HK-2 (cell line): ENCODE results near the gene BARHL1.
A peak's percentile ranks its signal among the peaks of the same experiment; 100 is the strongest.
"Not testable (repeated sequence)": the region's sequence is repeated elsewhere in the genome, so short reads cannot be mapped to it uniquely, and the experiment has no call there.

Experiments used
- DNase-seq: peaks from one replicate; pipeline ENCODE4 v3.0.0-alpha.2; 2018; ENCODE audit not compliant: unreplicated experiment

BARHL1 gene

DNA sequence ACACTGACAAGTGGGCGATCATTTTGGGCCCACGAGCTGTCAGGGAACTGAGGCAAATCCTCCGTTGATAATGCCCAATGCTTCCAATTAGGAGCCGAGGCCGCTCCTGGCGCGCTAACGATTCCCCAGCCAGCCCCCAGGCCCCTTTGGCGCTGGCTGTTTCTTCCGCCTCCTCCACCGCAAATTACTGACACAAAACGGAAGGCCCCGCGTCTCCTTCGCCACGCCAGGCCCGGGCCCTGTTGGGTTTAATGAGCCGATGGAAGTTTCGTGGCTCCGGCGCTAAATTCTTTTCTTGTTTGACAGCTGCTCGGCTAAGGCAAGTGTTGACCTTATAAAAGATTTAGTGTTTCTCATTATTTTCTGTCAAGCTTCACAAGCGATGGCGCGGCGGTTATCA, 25.7 kb upstream of the BARHL1 start:
- no peak for DNase-seq

DNA sequence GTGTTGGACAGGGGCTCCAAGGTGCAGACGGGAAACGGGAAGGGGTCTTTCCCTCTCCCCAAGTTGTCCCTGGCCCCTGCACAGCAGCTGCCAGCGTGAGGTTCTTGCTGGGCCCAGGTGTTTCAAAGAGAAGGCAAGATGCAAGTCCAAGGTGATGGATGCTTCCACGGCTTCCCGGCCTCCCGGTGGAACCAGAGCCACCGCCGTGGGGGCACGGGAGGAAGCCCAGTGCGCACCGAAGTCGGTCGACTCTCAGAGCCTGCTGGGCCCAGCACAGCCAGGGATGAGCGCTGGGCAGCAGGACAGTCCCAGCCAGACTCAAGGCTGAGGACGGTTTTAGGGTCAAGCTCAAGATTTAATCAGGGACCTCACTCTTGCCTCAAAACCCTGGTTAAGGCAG, 25.2 kb upstream of the BARHL1 start:
- DNase-seq, result no peak

DNA sequence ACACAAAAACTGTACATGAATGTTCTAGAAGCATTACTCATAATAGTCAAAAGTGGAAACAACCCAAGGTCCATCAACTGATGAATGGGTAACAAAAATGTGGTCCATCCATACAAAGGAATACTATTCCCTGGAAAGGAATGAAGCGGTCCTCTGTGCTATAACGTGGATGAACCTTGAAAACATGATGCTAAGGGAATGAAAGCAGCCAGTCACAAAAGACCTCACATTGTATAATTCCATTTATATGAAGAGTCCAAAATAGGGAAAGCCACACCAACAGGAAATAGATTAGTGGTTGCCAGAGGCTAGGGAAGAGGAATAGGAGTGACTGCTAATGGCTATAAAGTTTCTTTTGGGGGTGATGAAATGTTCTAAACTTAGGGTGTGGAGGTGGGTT, 22.7 kb upstream of the BARHL1 start:
- DNase-seq, result no peak

DNA sequence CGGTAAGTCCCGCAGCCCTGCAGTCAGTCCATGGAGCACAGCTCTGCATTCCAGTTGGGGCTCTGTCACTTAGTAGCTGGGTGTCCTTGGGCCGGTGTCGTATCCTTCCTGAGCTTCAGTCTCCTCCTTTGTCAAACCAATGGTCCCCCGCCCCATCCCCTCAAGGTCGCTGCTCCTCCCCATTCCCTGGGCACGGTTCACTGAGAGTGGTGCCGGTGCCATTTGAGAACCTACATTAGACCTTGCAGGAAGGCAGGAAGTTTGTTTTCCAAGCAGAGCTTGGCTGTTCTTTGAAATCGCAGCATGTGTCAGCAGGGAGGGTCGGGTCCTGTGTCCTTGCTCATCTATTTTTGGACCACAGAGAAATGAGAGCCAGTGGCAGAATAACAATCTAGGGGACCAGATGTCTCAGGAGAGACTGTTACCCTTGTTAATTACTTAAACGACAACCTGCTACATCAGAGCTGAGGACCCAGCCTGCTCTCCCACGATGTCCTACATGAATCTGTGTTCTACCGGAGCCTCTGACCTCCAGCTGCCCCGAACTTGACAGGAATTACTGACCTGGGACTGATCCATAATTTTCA, 21.7 kb upstream of the BARHL1 start:
- no peak for DNase-seq

DNA sequence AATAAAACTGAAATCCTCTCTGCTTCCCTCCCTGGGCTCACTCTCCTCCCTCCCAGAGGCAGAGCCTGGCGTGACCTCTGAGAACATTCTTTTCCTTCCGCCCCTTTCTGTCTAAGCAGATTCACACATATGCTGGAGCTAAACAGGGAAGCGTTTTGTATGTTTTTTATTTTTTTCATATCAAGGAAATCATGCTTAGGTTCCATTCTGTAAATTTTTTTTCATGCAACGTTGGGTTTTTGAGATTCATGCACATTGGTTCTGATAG, 20.2 kb upstream of the BARHL1 start:
- no peak for DNase-seq

DNA sequence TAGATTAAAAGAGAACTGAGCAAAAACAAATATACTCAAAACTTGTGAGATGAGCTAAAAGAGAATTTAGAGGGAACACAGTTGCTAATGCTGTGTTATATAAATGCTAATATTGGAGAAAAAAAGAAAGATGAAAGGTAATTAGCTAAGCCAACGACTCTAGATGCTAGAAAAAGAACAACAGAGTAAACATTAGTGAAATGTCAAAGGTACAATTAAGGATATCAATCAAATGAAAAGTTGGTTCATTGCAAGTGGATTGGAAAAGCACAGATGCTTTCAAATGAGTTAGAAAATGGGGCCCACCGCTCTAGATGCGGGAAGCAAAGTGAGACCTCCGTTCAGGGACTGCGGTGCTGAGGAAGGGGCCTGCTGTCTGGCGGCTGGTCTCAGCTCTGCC, 17.9 kb upstream of the BARHL1 start:
- DNase-seq, result no peak

DNA sequence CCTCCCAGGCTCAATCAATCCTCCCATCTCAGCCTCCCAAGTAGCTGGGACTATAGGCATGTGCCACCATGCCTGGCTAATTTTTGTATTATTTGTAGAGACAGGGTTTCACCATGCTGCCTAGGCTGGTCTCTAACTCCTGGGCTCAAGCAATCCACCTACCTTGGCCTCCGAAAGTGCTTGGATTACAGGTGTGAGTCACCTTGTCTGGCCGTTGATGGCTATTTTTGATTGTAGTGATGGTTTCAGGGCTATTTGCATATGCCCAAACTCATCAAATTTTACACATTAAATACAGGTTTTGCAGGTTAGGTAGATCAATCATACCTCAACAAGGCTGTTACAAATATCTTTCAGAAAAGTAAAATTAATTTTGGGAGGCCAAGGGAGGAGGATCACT, 13.6 kb upstream of the BARHL1 start:
- DNase-seq, result not testable (repeated sequence)

DNA sequence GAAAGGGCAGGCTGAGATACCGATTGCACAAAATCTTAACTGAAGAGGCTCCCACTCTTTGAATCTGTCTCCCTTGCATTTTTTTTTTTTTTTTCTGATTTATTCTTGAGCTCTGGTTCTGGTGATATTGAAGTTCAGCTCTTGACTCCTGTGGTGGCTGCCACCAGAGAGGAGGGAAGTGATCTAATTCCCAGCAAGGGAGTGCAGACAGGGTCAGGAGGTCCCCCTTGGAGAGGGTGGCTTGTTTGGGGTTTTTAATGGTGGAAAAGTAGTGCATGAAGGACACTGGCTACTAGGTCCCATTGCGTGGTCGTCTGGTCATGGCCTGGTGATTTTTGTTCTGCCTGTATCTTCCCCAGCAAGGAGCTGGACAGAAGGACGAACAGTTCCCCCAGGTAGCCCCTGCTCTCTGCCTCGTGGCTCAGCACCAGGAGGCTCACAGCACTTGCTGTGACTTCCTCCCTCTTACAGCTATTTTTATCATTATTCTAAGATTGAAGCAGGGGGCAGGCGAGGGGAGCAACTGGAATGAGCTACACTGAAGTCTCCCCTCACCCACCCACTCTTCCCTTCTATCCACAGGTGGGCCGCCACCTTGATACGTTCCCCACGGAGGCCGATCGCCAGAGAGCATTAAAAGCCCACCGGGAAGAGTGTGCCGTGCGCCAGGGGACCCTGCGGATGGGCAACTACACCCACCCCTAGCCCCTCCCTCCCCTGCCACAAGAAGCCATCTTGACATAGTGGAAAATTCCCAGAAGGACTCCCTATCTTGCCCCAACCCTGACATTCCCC, 10.4 kb upstream of the BARHL1 start:
- DNase-seq, result no peak

DNA sequence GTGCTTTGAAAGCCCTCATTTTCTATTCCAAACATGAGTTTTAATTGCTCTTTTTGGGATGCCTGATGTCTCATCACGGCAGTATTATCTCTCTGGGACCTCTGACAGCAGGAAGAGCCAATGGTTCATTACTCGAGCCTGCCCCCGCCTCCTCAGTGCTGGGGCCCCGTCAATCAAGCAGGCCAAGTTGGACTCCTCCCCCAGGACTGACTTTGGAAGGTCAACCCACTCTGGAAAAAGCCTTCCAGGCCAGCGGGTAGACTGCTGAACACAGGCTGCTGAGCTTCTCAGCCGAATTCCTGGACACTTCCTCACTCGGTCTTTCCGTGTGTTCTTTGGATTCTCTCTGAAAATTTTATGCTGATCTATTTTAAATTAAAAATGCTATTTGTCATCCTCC, 9.5 kb upstream of the BARHL1 start:
- DNase-seq, result no peak

DNA sequence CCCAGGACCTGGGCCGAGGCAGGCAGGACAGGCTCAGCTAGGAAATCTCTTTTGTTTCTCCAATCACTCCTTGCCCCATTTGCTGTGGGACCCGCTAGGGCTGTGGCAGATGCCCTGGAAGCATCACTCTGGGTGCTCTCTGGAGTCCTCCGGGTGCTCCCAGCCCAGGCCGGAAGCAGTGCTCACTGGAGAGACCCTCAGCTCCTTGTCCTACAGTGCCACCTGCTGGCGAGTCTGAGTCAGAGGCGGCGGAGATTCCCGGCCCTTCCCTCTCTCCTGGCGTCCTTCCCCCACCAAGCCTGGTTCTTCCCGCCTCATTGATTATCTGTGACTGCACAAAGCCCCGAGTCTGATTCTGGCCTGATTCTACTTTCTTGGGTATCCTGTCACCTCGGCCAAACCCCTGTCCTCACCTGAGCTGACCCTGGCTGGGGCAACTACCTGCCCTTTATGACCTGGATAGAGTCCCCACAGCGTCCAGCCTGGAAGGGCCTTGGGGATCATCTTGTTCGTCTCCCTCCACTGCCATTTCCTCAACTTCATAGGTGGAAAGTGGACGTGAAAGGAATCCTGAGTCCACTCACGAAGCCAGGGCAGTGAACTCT, 7.3 kb upstream of the BARHL1 start:
- peak; percentile 82 for DNase-seq

DNA sequence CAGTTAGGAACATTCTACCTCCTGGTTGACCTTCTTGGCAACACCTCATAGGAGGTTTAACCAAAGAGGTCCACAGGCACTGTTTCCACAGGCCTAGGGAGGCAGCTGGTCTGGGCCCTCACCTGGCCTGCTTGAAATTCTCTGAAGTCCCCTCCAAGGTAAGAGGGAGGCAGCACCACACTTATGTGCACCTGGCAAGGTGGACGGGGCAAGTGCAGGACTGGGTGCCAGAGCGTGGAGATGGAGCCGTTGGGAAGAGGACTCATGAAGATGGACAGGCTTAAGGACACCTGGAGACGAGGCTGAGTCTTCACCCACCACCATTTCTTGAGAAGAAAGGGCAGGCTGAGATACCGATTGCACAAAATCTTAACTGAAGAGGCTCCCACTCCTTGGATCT, 6.6 kb upstream of the BARHL1 start:
- no peak for DNase-seq

DNA sequence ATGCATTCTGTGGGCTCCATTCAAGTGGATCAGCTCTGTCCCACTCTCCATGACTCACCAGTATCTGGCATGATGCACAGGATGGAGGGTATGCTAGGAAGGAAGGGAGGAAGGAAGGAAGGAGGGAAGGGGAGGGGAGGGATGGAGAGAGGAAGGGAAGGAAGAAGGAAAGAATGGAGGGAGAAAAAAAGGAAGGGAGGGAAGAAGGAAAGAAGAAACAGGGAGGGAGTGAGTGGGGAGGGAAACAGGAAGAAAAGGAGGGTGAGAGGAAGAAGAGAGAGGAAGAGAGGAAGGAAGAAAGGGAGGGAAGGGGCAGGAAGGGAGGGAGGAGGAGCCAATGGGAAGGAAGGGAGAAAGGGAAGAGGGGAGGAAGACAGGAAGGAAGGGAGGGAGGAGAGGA, 5.3 kb upstream of the BARHL1 start:
- DNase-seq, result no peak

DNA sequence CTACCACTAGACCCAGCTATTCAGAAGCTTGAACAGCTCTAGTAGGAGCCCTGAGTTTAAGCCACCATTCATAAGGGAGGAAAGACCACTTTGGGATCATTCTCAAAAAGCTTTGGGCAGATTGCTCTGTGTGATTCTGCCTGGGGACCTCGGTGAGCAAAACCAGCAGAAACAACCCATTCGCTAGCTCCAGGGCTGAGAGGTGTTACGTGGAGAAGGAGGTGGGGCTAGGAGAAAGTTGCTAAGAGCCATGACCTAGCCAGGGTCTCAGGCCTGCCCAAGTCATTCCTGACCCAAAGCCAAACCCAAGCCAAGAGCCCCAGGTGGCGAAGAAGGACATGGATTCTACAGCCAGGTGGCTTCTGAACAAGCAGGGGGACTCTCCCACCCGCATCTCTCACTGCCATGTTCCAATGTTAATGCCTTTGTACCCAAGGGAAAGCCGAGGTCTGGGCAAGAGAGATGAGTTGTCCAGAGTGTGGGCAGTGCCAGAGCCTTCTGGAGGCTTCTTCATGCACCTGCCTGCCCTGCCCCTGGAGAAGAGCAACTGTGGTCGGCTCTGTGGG, 4.0 kb upstream of the BARHL1 start:
- no peak for DNase-seq

DNA sequence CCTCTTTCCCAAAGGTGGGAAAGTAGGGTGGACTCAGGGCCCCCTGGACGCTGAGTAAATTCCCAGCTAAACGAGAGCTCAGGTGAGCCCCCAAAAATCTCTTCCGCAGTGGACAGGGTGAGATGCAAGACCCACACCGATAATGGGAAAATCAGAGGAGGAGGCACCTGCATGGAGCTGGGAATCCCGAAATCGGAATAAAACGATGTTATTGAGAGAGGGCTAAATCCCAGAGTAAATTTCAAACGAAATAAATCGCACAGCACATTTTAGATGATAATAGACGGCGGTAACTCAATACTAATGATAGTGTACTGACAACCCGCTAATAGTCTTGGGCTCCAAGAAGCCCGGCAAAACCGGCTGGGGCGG, 3.0 kb upstream of the BARHL1 start:
- no peak for DNase-seq

DNA sequence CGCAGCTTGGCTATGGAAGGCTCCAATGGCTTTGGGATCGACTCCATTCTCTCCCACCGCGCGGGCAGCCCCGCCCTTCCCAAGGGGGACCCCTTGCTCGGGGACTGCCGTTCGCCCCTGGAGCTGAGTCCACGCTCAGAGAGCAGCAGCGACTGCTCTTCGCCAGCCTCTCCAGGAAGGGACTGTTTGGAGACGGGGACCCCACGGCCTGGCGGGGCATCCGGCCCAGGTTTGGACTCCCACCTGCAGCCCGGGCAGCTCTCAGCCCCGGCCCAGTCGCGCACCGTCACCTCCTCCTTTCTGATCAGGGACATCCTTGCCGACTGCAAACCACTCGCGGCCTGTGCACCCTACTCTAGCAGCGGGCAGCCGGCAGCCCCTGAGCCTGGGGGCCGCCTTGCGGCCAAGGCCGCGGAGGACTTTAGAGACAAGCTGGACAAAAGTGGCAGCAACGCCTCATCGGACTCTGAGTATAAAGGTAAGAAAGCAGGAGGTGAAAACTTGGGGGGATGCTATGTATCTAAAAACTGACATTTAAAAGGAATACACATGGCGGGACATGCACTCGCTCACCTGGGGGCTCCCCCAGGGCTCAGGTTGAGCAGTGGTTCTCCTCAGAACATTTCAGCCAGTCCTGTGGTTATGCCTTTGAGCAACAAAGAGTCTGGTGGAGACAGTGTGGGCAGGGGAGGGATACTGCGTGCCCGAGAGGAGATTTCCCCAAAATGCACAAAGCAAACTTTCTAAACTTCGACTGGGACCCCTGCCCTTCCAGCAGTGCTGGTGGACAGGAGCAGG, 579 bp downstream of the BARHL1 start:
- DNase-seq, result no peak

DNA sequence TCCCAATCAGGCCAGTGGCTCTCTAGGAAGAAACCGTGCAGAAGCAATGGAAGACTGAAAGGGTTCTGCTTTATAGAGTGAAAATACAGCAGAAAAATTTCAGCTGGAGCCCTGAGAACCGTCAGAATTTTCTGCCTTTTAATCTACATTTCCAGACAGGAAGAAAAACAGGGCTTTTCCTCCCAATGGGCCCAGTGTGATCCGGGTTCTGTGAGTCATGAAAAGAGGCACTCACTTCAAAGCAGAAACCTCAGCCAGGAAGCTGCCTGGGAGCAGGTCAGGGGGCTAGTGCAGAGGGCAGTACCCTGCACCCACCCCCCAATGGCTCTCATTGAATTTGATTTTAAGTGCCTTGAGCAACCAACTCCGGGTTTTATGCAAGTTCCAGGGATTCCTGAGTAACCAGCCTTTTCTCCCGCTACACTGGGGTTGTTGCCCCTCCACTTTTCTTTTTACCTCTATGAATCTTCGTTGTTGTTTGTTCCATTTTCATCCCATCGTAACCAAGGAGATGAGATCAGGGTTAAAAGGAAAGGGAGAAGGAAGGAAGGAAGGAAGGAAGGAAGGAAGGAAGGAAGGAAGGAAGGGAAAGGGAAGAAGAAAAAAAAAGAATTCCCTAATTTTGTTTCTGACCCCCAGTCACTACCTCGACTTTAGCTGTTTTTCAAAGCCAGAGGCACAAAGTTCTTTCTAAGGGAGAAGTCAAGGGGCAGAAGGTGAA, 1.3 kb downstream of the BARHL1 start:
- no peak for DNase-seq

DNA sequence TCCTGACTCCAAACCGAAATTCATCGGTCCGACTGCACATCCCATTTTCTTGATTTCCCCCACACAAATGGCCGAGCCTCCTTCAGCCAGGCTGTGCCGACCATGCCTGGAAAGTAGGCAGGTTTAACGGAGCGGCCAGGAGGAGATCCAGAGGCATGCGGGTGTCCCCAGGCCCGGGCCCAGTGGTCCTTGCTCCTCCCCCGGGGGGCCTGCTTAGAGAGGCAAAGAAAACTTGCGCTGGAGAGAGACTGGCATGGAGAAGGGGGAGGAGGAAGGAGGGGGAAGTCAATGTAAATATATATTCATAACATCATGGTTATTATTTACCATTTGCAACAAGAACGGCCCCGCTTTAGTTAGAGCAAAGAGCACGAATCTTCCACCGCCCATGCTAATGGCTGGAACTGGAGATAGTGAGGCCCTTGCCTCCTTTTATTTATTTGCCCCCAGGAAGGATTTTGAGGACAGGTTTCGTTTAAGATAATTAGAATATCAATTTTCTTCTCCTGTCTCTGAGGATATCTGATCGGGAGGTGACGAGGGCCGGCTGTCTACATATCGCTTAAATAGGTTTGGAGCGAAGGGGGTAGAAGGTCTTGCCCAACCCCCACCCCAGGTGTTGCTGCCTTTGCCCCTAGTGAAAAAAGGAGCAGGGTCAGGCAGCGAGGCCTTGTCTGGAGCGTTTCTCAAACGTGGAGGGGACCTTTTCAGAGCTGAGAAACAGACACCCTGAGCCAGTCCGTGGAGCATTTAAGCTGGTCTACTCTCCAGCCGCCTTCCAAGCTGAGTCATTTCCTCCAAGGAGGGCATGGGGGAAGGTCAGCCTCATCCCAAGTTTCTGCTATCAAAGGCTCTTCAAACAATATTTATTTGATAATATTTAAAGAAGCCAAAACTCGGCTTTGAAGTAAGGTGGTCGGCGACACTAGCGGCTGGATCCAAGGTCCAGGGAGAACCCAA, 2.5 kb downstream of the BARHL1 start:
- peak; percentile 44 for DNase-seq

DNA sequence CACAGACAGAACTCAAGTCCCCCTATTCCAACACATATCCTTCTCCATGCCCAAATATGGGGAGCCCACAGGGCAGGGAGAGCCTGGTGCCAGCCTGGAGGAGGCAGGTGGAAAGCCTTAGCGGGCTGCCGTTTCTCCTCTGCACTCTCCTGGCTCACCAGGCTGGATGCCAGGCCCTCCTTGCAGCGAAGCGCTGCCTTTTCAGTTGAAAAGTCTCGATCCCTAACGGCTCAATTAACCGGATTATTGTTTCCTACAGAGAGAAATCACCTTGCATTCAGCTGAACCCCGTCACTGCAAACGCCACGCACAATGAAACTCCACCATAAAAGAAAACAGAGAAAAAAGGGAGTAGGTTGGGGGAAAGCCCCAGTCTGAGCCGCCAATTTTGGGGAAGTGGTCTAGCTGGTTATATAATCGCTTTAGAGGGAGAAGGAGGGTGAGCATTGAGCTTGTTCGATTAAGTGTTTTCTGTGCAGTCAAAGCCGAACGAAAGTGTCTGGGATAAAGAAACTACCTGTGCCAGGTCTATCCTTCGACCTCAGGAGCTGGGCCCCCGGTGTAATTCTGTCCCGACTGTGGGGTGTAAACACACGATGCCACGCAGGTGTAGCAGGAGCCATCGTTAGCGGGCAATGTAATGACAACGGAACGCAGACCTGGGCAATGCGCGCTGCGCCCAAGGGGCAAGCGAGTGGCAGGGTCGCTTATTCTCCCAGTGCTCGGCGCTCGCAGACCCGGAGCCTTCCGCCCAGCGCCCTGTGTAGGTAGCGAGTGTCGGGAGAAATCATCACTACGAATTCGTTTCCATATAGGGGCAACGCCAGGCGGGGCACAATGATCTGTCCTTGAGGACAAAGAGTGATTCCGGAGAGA, 3.8 kb downstream of the BARHL1 start:
- DNase-seq, result no peak

DNA sequence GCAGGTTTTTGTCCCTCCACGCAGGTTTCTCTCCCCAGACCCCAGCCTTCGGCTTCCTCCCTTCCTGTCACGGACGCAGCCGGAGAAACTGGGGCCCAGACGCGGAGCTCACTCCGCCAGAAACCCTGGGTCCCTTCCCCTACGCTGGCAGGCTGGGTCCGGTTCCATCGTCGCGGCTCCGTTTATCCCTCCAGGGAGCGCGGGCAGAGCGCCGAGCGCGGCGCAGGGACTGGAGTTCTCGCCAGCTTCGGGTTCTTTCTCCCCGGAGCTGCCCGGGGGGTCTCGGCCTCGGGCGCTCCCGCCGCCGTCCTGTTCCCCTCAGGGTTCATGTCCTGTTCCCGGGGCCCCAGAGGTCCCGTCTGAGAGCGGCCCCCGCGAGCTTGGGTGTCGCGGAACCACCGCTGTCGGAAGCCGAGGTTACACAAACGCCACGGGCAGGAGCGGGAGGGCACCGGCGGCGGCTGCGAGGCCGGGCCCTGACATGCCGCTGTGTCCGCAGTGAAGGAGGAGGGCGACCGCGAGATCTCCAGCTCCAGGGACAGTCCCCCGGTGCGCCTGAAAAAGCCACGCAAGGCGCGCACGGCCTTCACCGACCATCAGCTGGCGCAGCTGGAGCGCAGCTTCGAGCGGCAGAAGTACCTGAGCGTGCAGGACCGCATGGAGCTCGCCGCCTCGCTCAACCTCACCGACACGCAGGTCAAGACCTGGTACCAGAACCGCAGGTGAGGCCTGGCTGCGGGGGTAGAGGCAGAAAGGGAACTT, 4.6 kb downstream of the BARHL1 start:
- no peak for DNase-seq
